HepG2 (cell line): ENCODE results near the gene BTG2. TPM values are rescaled to one million over a fixed set of nuclear protein-coding genes. Genes with fewer than 3 reads are reported as not detected.

Experiments used
- ATAC-seq: fragments of 200-7000 bp; cut with Tn5 transposase; 3 replicates; pipeline ENCODE4 v1.9.1; 2020; ENCODE audit warnings: mild to moderate bottlenecking, moderate library complexity
- BruUV-seq: library from RNA; stranded (reverse); fragments of 400-500 nt; replicated peaks from 2 replicates; lab custom pipeline; 2021; lab: Mats Ljungman, UMichigan
- CTCF ChIA-PET: fragments of 300-600 bp; formaldehyde crosslinking; extraction: SDS; loops from one replicate; lab custom pipeline; 2021; ENCODE audit warnings: low total read pairs, inconsistent platforms, low intra/inter-chr PET ratio; lab: Yijun Ruan, JAX
- POLR2A ChIA-PET: fragments of 350-600 bp; sonication (Branson Sonifier 250); formaldehyde crosslinking; loops from one replicate; lab custom pipeline; 2020; ENCODE audit warnings: antibody characterized with exemption, inconsistent platforms; lab: Yijun Ruan, JAX
- DNase-seq: peaks from one replicate; pipeline ENCODE4 v3.0.0-alpha.2; 2015; ENCODE audit warnings: low spot score
- FAIRE-seq: peaks from 3 replicates; lab custom pipeline; 2011; peaks lifted over from hg19 to GRCh38; lab: Jason Lieb, UNC
- H2AFZ ChIP-seq: one replicate; pipeline ENCODE4 v1.6.1; 2011; ENCODE audit warnings: low read length, inconsistent platforms
- H3K27ac ChIP-seq: fragments of 300-600 bp; 3 replicates; pipeline ENCODE4 v1.8.0; 2011; ENCODE audit warnings: mixed run types, mild to moderate bottlenecking, mixed read lengths, low read length, inconsistent platforms; ENCODE audit not compliant: insufficient read depth; ENCODE audit errors: extremely low read length
- H3K27me3 ChIP-seq, 2 experiments: fragments of 200-600 bp in 1 of 2; 2 replicates in 1 of 2; 3 replicates in 1 of 2; pipeline versions ENCODE4 v1.6.0 to v1.8.0; 2011; ENCODE audit warnings: low read length in 2 of 2, mild to moderate bottlenecking in 2 of 2, moderate library complexity in 2 of 2, inconsistent platforms in 1 of 2; ENCODE audit not compliant: insufficient read depth in 2 of 2, control insufficient read depth in 1 of 2
- H3K36me3 ChIP-seq, 2 experiments: fragments of 200-600 bp in 1 of 2; replicated peaks in 1 of 2; 2 replicates in 1 of 2; 3 replicates in 1 of 2; pipeline versions ENCODE4 v1.5.1 to v1.8.0; 2011; ENCODE audit warnings: low read length in 2 of 2, inconsistent platforms in 1 of 2; ENCODE audit not compliant: insufficient read depth in 2 of 2, control insufficient read depth in 1 of 2
- H3K4me1 ChIP-seq: 2 replicates; pipeline ENCODE4 v1.5.1; 2012; ENCODE audit warnings: low read length, inconsistent platforms; ENCODE audit not compliant: insufficient read depth
- H3K4me2 ChIP-seq: 2 replicates; pipeline ENCODE4 v1.6.0; 2011; ENCODE audit warnings: low read depth, low read length, inconsistent platforms
- H3K4me3 ChIP-seq, 3 experiments: fragments of 200-600 bp in 1 of 3; sonication (generic), shearing (Covaris generic) in 1 of 3; replicated peaks in 1 of 3; 2 replicates each; pipeline ENCODE4 v1.5.1; 2011 to 2016; ENCODE audit warnings: low read length in 3 of 3, inconsistent platforms in 2 of 3, low read depth in 2 of 3, mild to moderate bottlenecking in 2 of 3, control low read depth in 1 of 3, mixed read lengths in 1 of 3; ENCODE audit not compliant: insufficient read depth in 1 of 3
- H3K79me2 ChIP-seq: one replicate; pipeline ENCODE4 v1.6.1; 2011; ENCODE audit warnings: low read length, inconsistent platforms; ENCODE audit not compliant: insufficient read depth
- H3K9ac ChIP-seq: 2 replicates; pipeline ENCODE4 v1.6.0; 2011; ENCODE audit warnings: mild to moderate bottlenecking, low read depth, low read length, inconsistent platforms; ENCODE audit not compliant: insufficient read depth
- H3K9me3 ChIP-seq: 2 replicates; pipeline ENCODE4 v1.5.1; 2012; ENCODE audit warnings: mild to moderate bottlenecking, low read length
- H4K20me1 ChIP-seq: 2 replicates; pipeline ENCODE4 v1.6.0; 2011; ENCODE audit warnings: inconsistent platforms, mild to moderate bottlenecking, low read length, moderate library complexity; ENCODE audit not compliant: insufficient read depth
- AGO1 ChIP-seq: fragments of 200-400 bp; formaldehyde crosslinking; IDR thresholded peaks from 2 replicates; pipeline ENCODE4 v1.6.1; 2017; ENCODE audit warnings: mild to moderate bottlenecking, low read depth, low read length, moderate library complexity; ENCODE audit not compliant: poor library complexity, severe bottlenecking
- CBX5 ChIP-seq: sonication (generic); formaldehyde crosslinking; IDR thresholded peaks from 2 replicates; pipeline ENCODE4 v1.4.0; 2020; ENCODE audit warnings: missing genetic modification reagents, borderline replicate concordance
- MBNL3 ChIP-seq: fragments of 250-450 bp; sonication (Bioruptor Pico); conservative IDR thresholded peaks from 2 replicates; pipeline ENCODE4 v1.8.0; 2022; ENCODE audit warnings: mild to moderate bottlenecking, inconsistent platforms
- RAD51 ChIP-seq: fragments of 450-650 bp; IDR thresholded peaks from 2 replicates; pipeline ENCODE4 v1.6.1; 2016; ENCODE audit warnings: borderline replicate concordance
- ZNF264 ChIP-seq: sonication (generic); formaldehyde crosslinking; IDR thresholded peaks from 2 replicates; pipeline ENCODE4 v1.4.0; 2020; ENCODE audit warnings: missing genetic modification reagents
- ZNF598 ChIP-seq: sonication (generic); formaldehyde crosslinking; IDR thresholded peaks from 2 replicates; pipeline ENCODE4 v1.5.1; 2020; ENCODE audit warnings: mild to moderate bottlenecking, missing genetic modification reagents, borderline replicate concordance
- WGBS: methylation state at CpG from one replicate; pipeline ENCODE4 v1.1.6; 2017; ENCODE audit warnings: low lambda C conversion rate; 5-methylcytosine and 5-hydroxymethylcytosine counted together
- in situ Hi-C: cut with HindIII; loops from 2 replicates; pipeline ENCODE4 v1.10.0; 2017; ENCODE audit warnings: low pct_unique_long_range_greater_than_20kb; ENCODE audit not compliant: extremely low pct_ligation_motif_present
- intact Hi-C: fragments of 100-400 bp; cut with micrococcal nuclease; formaldehyde crosslinking; loops from one replicate; pipeline ENCODE4 v1.10.0; 2022; ENCODE audit not compliant: unreplicated experiment
- polyA plus RNA-seq, 8 experiments: library from polyadenylated mRNA; depleted of rRNA in 3 of 8; stranded (reverse) in 7 of 8; unstranded in 1 of 8; fragments of >200 nt; fragmentation: Illumina TruSeq in 4 of 8; extraction: Trizol in 4 of 8; gene quantifications; 2 replicates each; pipeline versions ENCODE4 v1.2.1 to v1.2.3, GENCODE V29; 2011 to 2016; ENCODE audit warnings: low read depth in 4 of 8, missing spikeins in 1 of 8, mixed read lengths in 1 of 8; ENCODE audit not compliant: insufficient read depth in 1 of 8
- total RNA-seq, 5 experiments: library from RNA; depleted of rRNA; stranded (reverse); fragments of >200 nt; fragmentation: Illumina TruSeq; extraction: Trizol; gene quantifications; 2 replicates each; pipeline ENCODE4 v1.2.3, GENCODE V29; 2016; ENCODE audit warnings: low read depth in 1 of 5
- TF ChIP-seq, protein P1 (sequence below): sonication (generic); formaldehyde crosslinking; IDR thresholded peaks from 2 replicates; pipeline ENCODE4 v1.4.0; 2020; ENCODE audit warnings: missing genetic modification reagents, borderline replicate concordance
- TF ChIP-seq, protein P2 (sequence below): sonication (generic); formaldehyde crosslinking; IDR thresholded peaks from 2 replicates; pipeline ENCODE4 v1.8.1; 2023; ENCODE audit warnings: mild to moderate bottlenecking, missing genetic modification reagents

The BTG2 gene
- total and polyA plus RNA-seq, 2 of the 13 experiments (the other 11 are each of a cell fraction or from before 2014, with no cell fraction given) = 13.6 to 18.3 TPM

DNA sequence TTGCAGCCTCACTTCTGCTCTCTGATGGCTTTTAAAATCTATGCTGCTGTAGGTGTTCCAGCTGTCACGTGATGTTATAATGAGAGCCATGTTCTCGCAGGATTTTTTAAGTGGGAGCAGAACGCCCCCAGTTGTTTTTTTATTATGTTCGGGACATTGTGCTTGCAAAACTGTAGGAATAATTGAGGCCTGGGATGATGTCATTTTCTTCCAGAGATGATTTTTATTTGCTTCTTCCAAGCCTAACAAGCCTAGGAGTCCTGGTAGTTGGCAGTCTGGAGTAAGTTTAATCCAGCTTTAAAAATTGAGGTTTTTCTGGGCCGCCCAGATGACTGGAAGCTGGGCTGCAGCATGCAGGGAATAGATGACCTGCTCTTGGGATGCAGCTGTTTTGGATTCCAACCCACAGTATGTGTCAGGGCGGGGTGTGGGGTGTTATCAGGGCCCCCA lies 41.2 kb upstream of the BTG2 start:
- Histone ChIP-seq H3K4me2 (no peak overlapping the region), H3K9ac (no peak overlapping the region)
- DNase-seq (no peak), FAIRE-seq (no peak)
- TF ChIP-seq RAD51 = peak; percentile 20; the same call in 1 of the 2 replicates
- no peak for TF ChIP-seq ZNF264 (CRISPR knock-in tag)
- TF ChIP-seq, all 625 proteins: peak for 1
- WGBS = 43% methylated on average over 6 of the region's 6 CpGs
- H2AFZ ChIP-seq = no peak overlapping the region
- H3K27ac ChIP-seq = no peak overlapping the region
- no peaks in the 10 kb centered on the region for H3K9me3 ChIP-seq
- no peak for ATAC-seq
- H3K27me3 ChIP-seq = no peaks in the 10 kb centered on the region; a peak in 1 of 5 replicates
- no peaks in the 10 kb centered on the region for H4K20me1 ChIP-seq
- intact Hi-C loops = no loop called here
- 0 out of 2 replicates have a peak, but pooled peaks cover 5% of the 10 kb centered on the region for H3K4me1 ChIP-seq
- no peaks in the 10 kb centered on the region for H3K79me2 ChIP-seq
- ChIA-PET POLR2A (no interaction called here), CTCF (no interaction called here)
- in situ Hi-C loops = no loop called here
- no peak overlapping the region for H3K4me3 ChIP-seq
- no TSS peak for BruUV-seq
- no peaks in the 10 kb centered on the region for H3K36me3 ChIP-seq

DNA sequence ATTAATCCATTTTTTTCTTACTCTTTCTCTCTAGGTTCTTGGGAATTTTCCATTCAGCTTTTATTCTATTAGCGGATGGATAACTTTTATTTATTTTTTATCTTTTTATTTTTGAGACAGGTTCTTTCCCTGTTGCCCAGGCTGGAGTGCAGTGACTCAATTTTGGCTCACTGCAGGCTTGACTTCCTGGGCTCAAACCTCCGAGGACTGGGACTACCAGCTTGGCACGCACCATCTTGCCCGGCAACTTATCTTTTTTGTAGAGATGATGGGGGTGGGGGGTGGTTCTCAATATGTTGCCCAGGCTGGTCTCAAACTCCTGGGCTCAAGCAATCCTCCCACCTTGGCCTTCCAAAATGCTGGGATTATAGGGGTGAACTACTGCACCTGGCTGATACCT lies 39.8 kb upstream of the BTG2 start:
- Histone ChIP-seq H3K4me1 (0 out of 2 replicates have a peak, but pooled peaks cover 5% of the 10 kb centered on the region), H2AFZ (no peak overlapping the region), H3K36me3 (no peaks in the 10 kb centered on the region), H3K9ac (no peak overlapping the region), H3K79me2 (no peaks in the 10 kb centered on the region), H3K4me3 (no peak overlapping the region), H4K20me1 (0 out of 2 replicates have a peak, but pooled peaks cover 2% of the 10 kb centered on the region), H3K4me2 (no peak overlapping the region), H3K27ac (no peak overlapping the region), H3K9me3 (no peaks in the 10 kb centered on the region), H3K27me3 (peaks cover 0 to 3% of the 10 kb centered on the region in 2 experiments; a peak in 2 of 5 replicates)
- FAIRE-seq = no peak
- no TSS peak for BruUV-seq
- ChIA-PET POLR2A (no interaction called here), CTCF (no interaction called here)
- WGBS = 53% methylated on average over 4 of the region's 4 CpGs
- ATAC-seq = no peak
- TF ChIP-seq, protein P1, sequence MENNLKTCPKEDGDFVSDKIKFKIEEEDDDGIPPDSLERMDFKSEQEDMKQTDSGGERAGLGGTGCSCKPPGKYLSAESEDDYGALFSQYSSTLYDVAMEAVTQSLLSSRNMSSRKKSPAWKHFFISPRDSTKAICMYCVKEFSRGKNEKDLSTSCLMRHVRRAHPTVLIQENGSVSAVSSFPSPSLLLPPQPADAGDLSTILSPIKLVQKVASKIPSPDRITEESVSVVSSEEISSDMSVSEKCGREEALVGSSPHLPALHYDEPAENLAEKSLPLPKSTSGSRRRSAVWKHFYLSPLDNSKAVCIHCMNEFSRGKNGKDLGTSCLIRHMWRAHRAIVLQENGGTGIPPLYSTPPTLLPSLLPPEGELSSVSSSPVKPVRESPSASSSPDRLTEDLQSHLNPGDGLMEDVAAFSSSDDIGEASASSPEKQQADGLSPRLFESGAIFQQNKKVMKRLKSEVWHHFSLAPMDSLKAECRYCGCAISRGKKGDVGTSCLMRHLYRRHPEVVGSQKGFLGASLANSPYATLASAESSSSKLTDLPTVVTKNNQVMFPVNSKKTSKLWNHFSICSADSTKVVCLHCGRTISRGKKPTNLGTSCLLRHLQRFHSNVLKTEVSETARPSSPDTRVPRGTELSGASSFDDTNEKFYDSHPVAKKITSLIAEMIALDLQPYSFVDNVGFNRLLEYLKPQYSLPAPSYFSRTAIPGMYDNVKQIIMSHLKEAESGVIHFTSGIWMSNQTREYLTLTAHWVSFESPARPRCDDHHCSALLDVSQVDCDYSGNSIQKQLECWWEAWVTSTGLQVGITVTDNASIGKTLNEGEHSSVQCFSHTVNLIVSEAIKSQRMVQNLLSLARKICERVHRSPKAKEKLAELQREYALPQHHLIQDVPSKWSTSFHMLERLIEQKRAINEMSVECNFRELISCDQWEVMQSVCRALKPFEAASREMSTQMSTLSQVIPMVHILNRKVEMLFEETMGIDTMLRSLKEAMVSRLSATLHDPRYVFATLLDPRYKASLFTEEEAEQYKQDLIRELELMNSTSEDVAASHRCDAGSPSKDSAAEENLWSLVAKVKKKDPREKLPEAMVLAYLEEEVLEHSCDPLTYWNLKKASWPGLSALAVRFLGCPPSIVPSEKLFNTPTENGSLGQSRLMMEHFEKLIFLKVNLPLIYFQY = no peak
- TF ChIP-seq ZNF598 (CRISPR knock-in tag) (no peak), MBNL3 (CRISPR knock-in tag) (no peak), CBX5 (no peak), AGO1 (no peak)
- TF ChIP-seq, protein P2, sequence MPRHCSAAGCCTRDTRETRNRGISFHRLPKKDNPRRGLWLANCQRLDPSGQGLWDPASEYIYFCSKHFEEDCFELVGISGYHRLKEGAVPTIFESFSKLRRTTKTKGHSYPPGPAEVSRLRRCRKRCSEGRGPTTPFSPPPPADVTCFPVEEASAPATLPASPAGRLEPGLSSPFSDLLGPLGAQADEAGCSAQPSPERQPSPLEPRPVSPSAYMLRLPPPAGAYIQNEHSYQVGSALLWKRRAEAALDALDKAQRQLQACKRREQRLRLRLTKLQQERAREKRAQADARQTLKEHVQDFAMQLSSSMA (CRISPR knock-in tag) = no peak
- in situ Hi-C loops (no loop called here), intact Hi-C loops (no loop called here)
- no peak for DNase-seq
